ENCODE measurements around the gene ZNF513. TPM values are rescaled to one million over a fixed set of nuclear protein-coding genes. Genes with fewer than 3 reads are reported as not detected.

Gene ZNF513
- total and polyA plus RNA-seq, 11 donors: 2.8 to 11.8 (median 7.5) TPM

DNA sequence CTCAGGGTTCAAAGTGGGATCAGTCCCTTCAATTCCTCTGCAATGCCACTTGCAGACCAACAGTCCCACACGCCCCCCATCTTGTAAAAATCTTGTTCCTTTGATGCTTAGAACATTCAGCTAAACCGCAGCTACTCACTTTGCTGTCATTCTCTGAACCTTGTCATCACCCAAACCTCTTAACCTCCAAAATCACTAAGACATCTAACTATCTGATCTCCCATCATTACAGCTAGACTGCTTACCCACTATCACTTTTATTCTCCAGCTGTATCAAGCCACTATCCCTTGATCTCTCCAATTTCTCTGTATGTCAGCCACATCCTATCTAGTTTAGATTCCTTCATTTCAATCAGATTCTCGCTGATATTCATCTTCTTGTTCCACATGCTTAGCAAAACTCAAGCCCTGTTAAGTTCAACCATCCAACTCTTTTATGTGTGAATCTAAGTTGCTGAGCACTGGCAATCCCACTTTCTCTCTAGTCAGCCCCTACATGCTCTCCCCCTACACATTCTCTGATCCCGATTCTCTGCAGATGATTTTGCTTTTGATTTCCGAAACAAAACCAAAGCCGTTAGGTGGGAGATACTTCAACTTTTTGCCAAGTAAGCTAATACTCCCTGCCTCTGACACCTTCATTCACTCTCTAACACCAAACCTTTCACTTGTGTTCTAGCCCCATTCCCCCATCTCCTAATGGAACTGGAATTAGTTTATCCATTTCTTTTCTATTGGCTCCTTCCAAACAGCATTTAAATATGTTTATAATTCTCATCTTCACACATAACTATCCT is 28.5 kb downstream of the ZNF513 start:
- H3K36me3 ChIP-seq: peaks cover 0 to 17% (median 6%) of the 10 kb centered on the region in 9 donors
- TF ChIP-seq, protein P1, sequence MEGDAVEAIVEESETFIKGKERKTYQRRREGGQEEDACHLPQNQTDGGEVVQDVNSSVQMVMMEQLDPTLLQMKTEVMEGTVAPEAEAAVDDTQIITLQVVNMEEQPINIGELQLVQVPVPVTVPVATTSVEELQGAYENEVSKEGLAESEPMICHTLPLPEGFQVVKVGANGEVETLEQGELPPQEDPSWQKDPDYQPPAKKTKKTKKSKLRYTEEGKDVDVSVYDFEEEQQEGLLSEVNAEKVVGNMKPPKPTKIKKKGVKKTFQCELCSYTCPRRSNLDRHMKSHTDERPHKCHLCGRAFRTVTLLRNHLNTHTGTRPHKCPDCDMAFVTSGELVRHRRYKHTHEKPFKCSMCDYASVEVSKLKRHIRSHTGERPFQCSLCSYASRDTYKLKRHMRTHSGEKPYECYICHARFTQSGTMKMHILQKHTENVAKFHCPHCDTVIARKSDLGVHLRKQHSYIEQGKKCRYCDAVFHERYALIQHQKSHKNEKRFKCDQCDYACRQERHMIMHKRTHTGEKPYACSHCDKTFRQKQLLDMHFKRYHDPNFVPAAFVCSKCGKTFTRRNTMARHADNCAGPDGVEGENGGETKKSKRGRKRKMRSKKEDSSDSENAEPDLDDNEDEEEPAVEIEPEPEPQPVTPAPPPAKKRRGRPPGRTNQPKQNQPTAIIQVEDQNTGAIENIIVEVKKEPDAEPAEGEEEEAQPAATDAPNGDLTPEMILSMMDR (IDR thresholded peaks at IDR 0.05): no peak
- no peak for TF ChIP-seq POLR2A (IDR thresholded peaks at IDR 0.05)
- no peaks in the 10 kb centered on the region for H3K9me3 ChIP-seq
- no peaks in the 10 kb centered on the region for H3K27me3 ChIP-seq
- ATAC-seq (no peak), DNase-seq (no peak)
- H3K4me1 ChIP-seq: peaks cover 4 to 41% (median 16%) of the 10 kb centered on the region in 12 donors
- H3K27ac ChIP-seq: no peak overlapping the region
- intact Hi-C loops (cut with DNase I): no loop called here
- 79 to 86% (median 81%) methylated on average over 6 of the region's 6 CpGs for WGBS, 4 donors
- H3K4me3 ChIP-seq: no peak overlapping the region

DNA sequence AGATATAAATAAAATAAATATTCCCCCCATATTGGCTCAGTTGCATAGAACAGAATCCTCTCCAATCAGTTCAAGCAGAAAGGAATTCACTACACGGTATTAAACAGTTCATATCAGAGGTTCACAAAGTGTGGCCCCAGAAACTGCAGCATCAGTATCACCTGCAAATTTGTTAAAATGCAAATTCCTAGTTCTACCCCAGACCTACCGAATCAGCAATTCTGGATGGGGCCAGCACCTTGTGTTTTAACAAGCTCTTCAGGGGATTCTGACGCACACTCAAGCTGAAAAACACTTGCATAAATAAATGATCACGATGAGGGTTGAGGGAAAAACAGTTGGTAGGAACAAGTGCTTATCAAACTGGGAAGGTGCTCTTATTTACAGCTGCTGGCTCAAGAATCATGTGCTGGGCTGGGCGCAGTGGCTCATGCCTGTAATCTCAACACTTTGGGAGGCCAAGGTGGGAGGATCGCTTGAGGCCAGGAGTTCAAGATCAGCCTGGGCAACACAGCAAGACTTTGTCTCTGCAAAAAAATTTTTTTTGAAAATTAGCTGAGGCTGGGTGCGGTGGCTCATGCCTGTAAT is 30.3 kb downstream of the ZNF513 start:
- Histone ChIP-seq H3K27me3 (no peaks in the 10 kb centered on the region), H3K4me3 (no peak overlapping the region), H3K27ac (no peak overlapping the region), H3K4me1 (peaks cover 2 to 32% (median 12%) of the 10 kb centered on the region in 12 donors), H3K36me3 (peaks cover 0 to 17% (median 6%) of the 10 kb centered on the region in 9 donors), H3K9me3 (no peaks in the 10 kb centered on the region)
- WGBS, 4 donors: 80 to 90% (median 83%) methylated on average over 6 to 7 of the region's 7 CpGs
- intact Hi-C loops (cut with DNase I): no loop called here
- no peak for TF ChIP-seq POLR2A (IDR thresholded peaks at IDR 0.05)
- TF ChIP-seq, protein P1 (IDR thresholded peaks at IDR 0.05): no peak
- no peak for DNase-seq
- ATAC-seq: no peak

DNA sequence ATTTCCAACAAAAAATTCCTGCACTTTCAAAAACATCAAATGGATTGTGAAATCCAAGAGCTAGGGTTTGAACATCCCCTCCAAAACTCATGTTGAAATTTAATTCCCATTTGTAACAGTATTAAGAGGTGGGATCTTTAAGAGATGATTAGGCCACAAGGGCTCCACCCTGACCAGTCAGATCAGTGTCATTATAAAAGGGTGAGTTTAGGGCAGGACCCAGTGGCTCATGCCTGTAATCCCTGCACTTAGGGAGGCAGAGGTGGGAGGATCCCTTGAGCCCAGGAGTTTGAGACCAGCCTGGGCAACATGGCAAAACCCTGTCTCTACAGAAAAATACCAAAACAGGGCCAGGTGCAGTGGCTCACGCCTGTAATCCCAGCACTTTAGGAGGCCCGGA is 32.9 kb downstream of the ZNF513 start:
- intact Hi-C loops (cut with DNase I): no loop called here
- no peak for ATAC-seq
- Histone ChIP-seq H3K36me3 (peaks cover 0 to 26% (median 15%) of the 10 kb centered on the region in 9 donors), H3K27ac (no peak overlapping the region), H3K4me1 (peaks cover 0 to 7% (median 0%) of the 10 kb centered on the region in 12 donors), H3K9me3 (no peaks in the 10 kb centered on the region), H3K4me3 (no peak overlapping the region), H3K27me3 (no peaks in the 10 kb centered on the region)
- no peak for DNase-seq
- WGBS, 4 donors: 81 to 97% (median 90%) methylated on average over 2 of the region's 2 CpGs
- TF ChIP-seq, protein P1 (IDR thresholded peaks at IDR 0.05): no peak
- TF ChIP-seq POLR2A (IDR thresholded peaks at IDR 0.05): no peak

DNA sequence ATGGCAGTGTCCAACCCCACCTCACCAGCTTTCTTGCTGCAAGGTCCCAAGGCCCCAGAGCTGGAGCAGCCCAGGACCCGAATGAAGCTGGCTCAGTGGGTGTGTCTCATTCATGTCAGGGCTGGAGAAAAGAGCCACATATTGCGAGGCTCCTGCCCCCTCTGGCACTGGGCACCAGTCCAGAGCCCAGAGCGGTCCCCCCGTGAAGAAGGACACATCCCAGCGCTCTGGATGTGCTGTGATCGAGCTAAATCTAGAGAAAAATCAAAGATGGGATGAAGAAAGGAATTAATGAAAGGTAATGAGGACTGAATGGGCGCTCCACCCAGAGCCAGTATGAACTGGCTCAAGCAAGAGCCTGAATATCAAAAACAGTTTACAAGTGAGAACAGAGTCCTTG is 44.4 kb downstream of the ZNF513 start:
- intact Hi-C loops (cut with DNase I): no loop called here
- 92 to 97% (median 96%) methylated on average over 7 of the region's 7 CpGs for WGBS, 4 donors
- H3K4me3 ChIP-seq: no peak overlapping the region
- ATAC-seq (peak in 1 of 4 donors; percentile 15), DNase-seq (no peak)
- TF ChIP-seq, protein P1 (IDR thresholded peaks at IDR 0.05): no peak
- no peak for TF ChIP-seq POLR2A (IDR thresholded peaks at IDR 0.05)
- H3K27me3 ChIP-seq: no peaks in the 10 kb centered on the region
- no peaks in the 10 kb centered on the region for H3K9me3 ChIP-seq
- H3K27ac ChIP-seq: no peak overlapping the region
- H3K4me1 ChIP-seq: no peaks in the 10 kb centered on the region
- peaks cover 0 to 100% (median 99%) of the 10 kb centered on the region in 9 donors for H3K36me3 ChIP-seq
